HCT116 (cell line): ENCODE data around the gene ADORA1. TPM values are rescaled to one million over a fixed set of nuclear protein-coding genes. Genes with fewer than 3 reads are reported as not detected.

Experiments
- ATAC-seq: fragments of 200-7000 bp; cut with Tn5 transposase; 2 replicates; pipeline ENCODE4 v1.9.1; 2020; ENCODE audit warnings: mild to moderate bottlenecking, moderate library complexity
- BruUV-seq: library from RNA; stranded (reverse); fragments of 400-500 nt; replicated peaks from 2 replicates; lab custom pipeline; 2021; lab: Mats Ljungman, UMichigan
- CTCF ChIA-PET: fragments of 300-600 bp; sonication (Branson Sonifier 250); formaldehyde crosslinking; loops from one replicate; lab custom pipeline; 2021; ENCODE audit warnings: antibody characterized with exemption; lab: Charles Lee
- POLR2A ChIA-PET: fragments of 300-600, 350-600 bp; sonication (Branson Sonifier 250); formaldehyde crosslinking; loops from one replicate; lab custom pipeline; 2021; ENCODE audit warnings: antibody characterized with exemption; lab: Charles Lee
- RAD21 ChIA-PET, 2 experiments: fragments of 300-600 bp; sonication (Branson Sonifier 250); formaldehyde crosslinking; loops; one replicate each; lab custom pipeline; 2023; ENCODE audit warnings: low total read pairs in 2 of 2; ENCODE audit not compliant: uncharacterized antibody in 2 of 2, unreplicated experiment in 2 of 2, low non-redundant PET in 1 of 2; lab: Charles Lee
- DNase-seq: peaks from one replicate; pipeline ENCODE4 v3.0.0-alpha.2; 2010; ENCODE audit warnings: low read depth, low spot score
- H2AFZ ChIP-seq: fragments of 200-600 bp; shearing (Covaris generic), sonication (generic); 2 replicates; pipeline ENCODE4 v1.6.1; 2017; ENCODE audit warnings: low read depth, mixed run types, mixed read lengths, antibody characterized with exemption, low read length; ENCODE audit not compliant: poor library complexity, severe bottlenecking
- H3K27ac ChIP-seq: 2 replicates; pipeline ENCODE4 v1.5.1; 2012; ENCODE audit warnings: low read depth, low read length
- H3K27me3 ChIP-seq: fragments of 200-600 bp; sonication (generic); 2 replicates; pipeline ENCODE4 v1.6.1; 2016; ENCODE audit warnings: mixed run types, low read length, mixed read lengths; ENCODE audit not compliant: insufficient read depth
- H3K36me3 ChIP-seq, 2 experiments: fragments of 200-500 bp in 1 of 2; fragments of 200-600 bp in 1 of 2; sonication (Bioruptor generic) in 1 of 2; sonication (generic) in 1 of 2; 2 replicates each; pipeline versions ENCODE4 v1.5.1 to v1.6.1; 2014 to 2016; ENCODE audit warnings: low read length in 2 of 2, inconsistent platforms in 1 of 2, mixed read lengths in 1 of 2, mixed run types in 1 of 2; ENCODE audit not compliant: insufficient read depth in 2 of 2, control insufficient read depth in 1 of 2
- H3K4me1 ChIP-seq, 2 experiments: fragments of 200-600 bp in 1 of 2; sonication (generic) in 1 of 2; 2 replicates each; pipeline versions ENCODE4 v1.5.1 to v1.6.1; 2012 to 2017; ENCODE audit warnings: low read length in 2 of 2, inconsistent platforms in 1 of 2, mild to moderate bottlenecking in 1 of 2, mixed read lengths in 1 of 2, mixed run types in 1 of 2, moderate library complexity in 1 of 2; ENCODE audit not compliant: insufficient read depth in 2 of 2, control insufficient read depth in 1 of 2
- H3K4me2 ChIP-seq: fragments of 200-600 bp; sonication (generic); 2 replicates; pipeline ENCODE4 v1.6.1; 2017; ENCODE audit warnings: mixed run types, low read length, mixed read lengths
- H3K4me3 ChIP-seq, 2 experiments: fragments of 200-600 bp in 1 of 2; sonication (generic) in 1 of 2; replicated peaks in 1 of 2; 2 replicates each; pipeline ENCODE4 v1.5.1; 2011 to 2016; ENCODE audit warnings: low read length in 2 of 2, control low read depth in 1 of 2, low read depth in 1 of 2, mild to moderate bottlenecking in 1 of 2, mixed read lengths in 1 of 2, mixed run types in 1 of 2
- H3K79me2 ChIP-seq: fragments of 200-600 bp; sonication (generic); 2 replicates; pipeline ENCODE4 v1.6.1; 2017; ENCODE audit warnings: mild to moderate bottlenecking, mixed run types, low read length, moderate library complexity, mixed read lengths; ENCODE audit not compliant: insufficient read depth
- H3K9ac ChIP-seq: fragments of 200-600 bp; sonication (generic); 2 replicates; pipeline ENCODE4 v1.6.1; 2016; ENCODE audit warnings: low read length, mixed read lengths
- H3K9me2 ChIP-seq: fragments of 200-600 bp; sonication (generic), shearing (Covaris generic); 2 replicates; pipeline ENCODE4 v1.6.1; 2017; ENCODE audit warnings: mixed run types, mild to moderate bottlenecking, moderate library complexity; ENCODE audit not compliant: insufficient read depth
- H3K9me3 ChIP-seq, 2 experiments: fragments of 200-500 bp in 1 of 2; fragments of 200-600 bp in 1 of 2; sonication (Bioruptor generic) in 1 of 2; sonication (generic) in 1 of 2; 2 replicates each; pipeline ENCODE4 v1.6.1; 2014 to 2017; ENCODE audit warnings: low read length in 2 of 2, mixed read lengths in 2 of 2, inconsistent platforms in 1 of 2, low read depth in 1 of 2, mild to moderate bottlenecking in 1 of 2, mixed run types in 1 of 2, moderate library complexity in 1 of 2; ENCODE audit not compliant: control insufficient read depth in 1 of 2, insufficient read depth in 1 of 2
- H4K20me1 ChIP-seq: fragments of 200-600 bp; sonication (generic), shearing (Covaris generic); 2 replicates; pipeline ENCODE4 v1.6.1; 2017; ENCODE audit warnings: mixed run types, mild to moderate bottlenecking, moderate library complexity; ENCODE audit not compliant: insufficient read depth
- CBX3 ChIP-seq: IDR thresholded peaks from 2 replicates; pipeline ENCODE4 v1.6.1; 2012; ENCODE audit warnings: low read depth
- EGR1 ChIP-seq: IDR thresholded peaks from 2 replicates; pipeline ENCODE4 v1.6.1; 2012; ENCODE audit warnings: low read depth
- POLR2AphosphoS5 ChIP-seq: IDR thresholded peaks from 2 replicates; pipeline ENCODE4 v1.6.1; 2011; ENCODE audit warnings: mild to moderate bottlenecking, low read depth, low read length, moderate library complexity
- YY1 ChIP-seq: IDR thresholded peaks from 2 replicates; pipeline ENCODE4 v1.6.1; 2011; ENCODE audit warnings: low read length, low read depth, moderate library complexity, mild to moderate bottlenecking; ENCODE audit not compliant: insufficient replicate concordance; ENCODE audit errors: extremely low read depth
- intact Hi-C: fragments of 100-400 bp; cut with micrococcal nuclease; formaldehyde crosslinking; loops from 2 replicates; pipeline ENCODE4 v1.10.0; 2022
- total RNA-seq: library from RNA; stranded (reverse); gene quantifications from one replicate; pipeline ENCODE4 v1.2.1, GENCODE V29; 2021; ENCODE audit not compliant: unreplicated experiment

Gene ADORA1
- total RNA-seq, 1 experiment from 2014 or later: 2.8 TPM

- ATAC-seq (no peak), DNase-seq (no peak)
- peaks cover 13 to 14% of the 10 kb centered on the region in 2 experiments; a peak in 3 of 4 replicates for H3K9me3 ChIP-seq
- no peaks in the 10 kb centered on the region for H3K79me2 ChIP-seq
- intact Hi-C loops: no loop called here
- no TSS peak for BruUV-seq
- CTCF ChIA-PET: no interaction called here
- no peak for TF ChIP-seq YY1
- TF ChIP-seq CBX3: peak; percentile 93; the same call in 1 of the 2 replicates
- no peak overlapping the region for H3K27ac ChIP-seq
- RAD21 ChIA-PET: no interaction called here
- no peaks in the 10 kb centered on the region for H3K36me3 ChIP-seq
- H2AFZ ChIP-seq: no peak overlapping the region
- H3K4me1 ChIP-seq: peaks cover 0 to 6% of the 10 kb centered on the region in 2 experiments; a peak in 1 of 4 replicates
- no peaks in the 10 kb centered on the region for H3K9me2 ChIP-seq
- H3K27me3 ChIP-seq: no peaks in the 10 kb centered on the region
- H3K9ac ChIP-seq: no peak overlapping the region
- H3K4me2 ChIP-seq: no peak overlapping the region
- H3K4me3 ChIP-seq: no peak overlapping the region
- POLR2A ChIA-PET: no interaction called here
- H4K20me1 ChIP-seq: no peaks in the 10 kb centered on the region
These were observed 32.4 kb upstream of the ADORA1 start for GRCh38 chr1:203095061-203095690.

GRCh38 chr1:203096566-203096965 lies 31.0 kb upstream of the ADORA1 start:
- H3K79me2 ChIP-seq: no peaks in the 10 kb centered on the region
- POLR2A ChIA-PET: no interaction called here

More at GRCh38 chr1:203096566-203096965, 31.0 kb upstream of the ADORA1 start:
- DNase-seq (no peak), ATAC-seq (no peak)
- BruUV-seq: no TSS peak
- Histone ChIP-seq H3K4me1 (peaks cover 0 to 6% of the 10 kb centered on the region in 2 experiments; a peak in 2 of 4 replicates), H3K27me3 (no peaks in the 10 kb centered on the region), H3K4me3 (no peak overlapping the region), H3K27ac (no peak overlapping the region), H3K9ac (no peak overlapping the region), H3K9me2 (no peaks in the 10 kb centered on the region), H3K36me3 (no peaks in the 10 kb centered on the region), H4K20me1 (no peaks in the 10 kb centered on the region), H3K4me2 (no peak overlapping the region), H2AFZ (no peak overlapping the region), H3K9me3 (peaks cover 13 to 14% of the 10 kb centered on the region in 2 experiments; a peak in 3 of 4 replicates)
- CTCF ChIA-PET: no interaction called here
- TF ChIP-seq POLR2AphosphoS5 (no peak), EGR1 (no peak)
- RAD21 ChIA-PET: no interaction called here
- intact Hi-C loops: no loop called here
